ENCODE measurements around the gene OSBPL3. TPM values are rescaled to one million over a fixed set of nuclear protein-coding genes. Genes with fewer than 3 reads are reported as not detected.

Gene OSBPL3
- total and polyA plus RNA-seq, 2 donors (not counting 1 experiment from before 2014, with no cell fraction given) = 22.7 to 70.2 TPM

DNA sequence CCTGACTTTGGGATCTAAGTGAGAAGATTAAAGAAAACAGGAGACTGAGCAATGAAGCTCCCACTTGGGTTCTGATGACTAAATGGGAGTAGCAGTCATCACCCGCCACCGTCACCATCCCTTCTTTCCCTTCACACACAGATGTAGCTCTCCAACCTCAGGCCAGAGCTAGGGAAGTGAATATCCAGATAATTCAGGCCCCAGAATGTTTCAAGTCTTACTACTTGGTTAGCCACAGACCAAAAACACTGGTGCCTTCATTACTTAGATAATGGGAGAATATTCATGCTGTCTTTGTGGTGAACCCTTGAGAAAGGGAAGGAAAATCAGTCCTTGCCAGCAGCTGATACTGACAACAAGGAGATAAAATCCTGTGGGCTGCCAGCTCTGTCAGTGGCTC is 100.7 kb downstream of the OSBPL3 start:
- peak in 1 of 2 donors; percentile 86 for DNase-seq (ENCODE audit: low read depth in 2 of 2)
- peaks cover 3% of the 10 kb centered on the region for H3K4me1 ChIP-seq (ENCODE audit: control insufficient read depth, extremely low read depth, insufficient read depth, low read length)
- no peak overlapping the region for H3K9ac ChIP-seq (ENCODE audit: insufficient read depth, low read length)
- no peak overlapping the region for H2AFZ ChIP-seq (ENCODE audit: low read length)
- H3K4me2 ChIP-seq (ENCODE audit: extremely low read depth, insufficient read depth, low read length) = no peak overlapping the region
- H3K27ac ChIP-seq (ENCODE audit: insufficient read depth, low read length) = no peak overlapping the region
- H3K9me3 ChIP-seq (ENCODE audit: control insufficient read depth, insufficient read depth, low read depth, low read length) = no peaks in the 10 kb centered on the region
- no peak overlapping the region for H3K4me3 ChIP-seq (replicated peaks in 1 of 4; ENCODE audit: control extremely low read depth in 1 of 4, insufficient read depth in 1 of 4, low read depth in 3 of 4, low read length in 4 of 4)
- no peaks in the 10 kb centered on the region for H3K27me3 ChIP-seq (ENCODE audit: control insufficient read depth, insufficient read depth, low read length)
- H4K20me1 ChIP-seq (ENCODE audit: control insufficient read depth, extremely low read depth, insufficient read depth, low read length) = no peaks in the 10 kb centered on the region
- no peaks in the 10 kb centered on the region for H3K79me2 ChIP-seq (ENCODE audit: control insufficient read depth, insufficient read depth, low read length)
- H3K36me3 ChIP-seq (ENCODE audit: control insufficient read depth, insufficient read depth, low read length) = no peaks in the 10 kb centered on the region
- TF ChIP-seq CTCF (conservative IDR thresholded peaks at IDR 0.05 in 1 of 2, IDR thresholded peaks at IDR 0.05 in 1 of 2; ENCODE audit: low read depth in 1 of 2, low read length in 2 of 2) = no peak
- no peak for TF ChIP-seq EZH2 (IDR thresholded peaks at IDR 0.05; ENCODE audit: low read length, missing control alignments)

DNA sequence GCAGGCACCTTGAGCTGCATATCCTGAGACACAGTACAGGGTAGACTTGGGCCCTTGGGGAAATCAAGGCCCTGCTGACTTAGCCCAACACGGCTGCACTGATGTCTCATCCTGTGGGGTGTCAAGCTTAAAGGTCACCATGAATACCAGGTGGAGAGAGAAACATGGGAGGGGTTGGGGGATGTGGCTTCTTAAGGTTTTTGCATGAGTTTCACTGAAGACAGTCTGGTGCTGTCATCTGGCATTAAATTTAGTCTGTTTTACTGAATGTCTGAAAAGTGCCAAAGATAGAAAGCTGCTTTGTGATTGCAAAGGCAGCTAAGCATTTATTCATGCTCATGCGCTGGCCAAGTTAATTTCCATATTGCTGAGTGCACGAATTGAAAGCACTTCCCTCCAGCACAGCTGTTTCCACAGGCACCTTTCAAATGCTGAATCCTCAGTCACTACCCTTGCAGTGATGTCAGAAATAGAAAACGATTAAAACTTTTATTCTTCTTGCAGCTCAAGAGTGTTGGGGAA is 102.1 kb downstream of the OSBPL3 start:
- Histone ChIP-seq H3K27ac (ENCODE audit: insufficient read depth, low read length) (no peak overlapping the region), H4K20me1 (ENCODE audit: control insufficient read depth, extremely low read depth, insufficient read depth, low read length) (no peaks in the 10 kb centered on the region), H3K4me3 (replicated peaks in 1 of 4; ENCODE audit: control extremely low read depth in 1 of 4, insufficient read depth in 1 of 4, low read depth in 3 of 4, low read length in 4 of 4) (no peak overlapping the region), H3K36me3 (ENCODE audit: control insufficient read depth, insufficient read depth, low read length) (no peaks in the 10 kb centered on the region), H3K27me3 (ENCODE audit: control insufficient read depth, insufficient read depth, low read length) (no peaks in the 10 kb centered on the region), H3K79me2 (ENCODE audit: control insufficient read depth, insufficient read depth, low read length) (no peaks in the 10 kb centered on the region), H2AFZ (ENCODE audit: low read length) (no peak overlapping the region), H3K9ac (ENCODE audit: insufficient read depth, low read length) (no peak overlapping the region), H3K9me3 (ENCODE audit: control insufficient read depth, insufficient read depth, low read depth, low read length) (no peaks in the 10 kb centered on the region), H3K4me1 (ENCODE audit: control insufficient read depth, extremely low read depth, insufficient read depth, low read length) (no peaks in the 10 kb centered on the region), H3K4me2 (ENCODE audit: extremely low read depth, insufficient read depth, low read length) (no peak overlapping the region)
- no peak for TF ChIP-seq EZH2 (IDR thresholded peaks at IDR 0.05; ENCODE audit: low read length, missing control alignments)
- TF ChIP-seq CTCF (conservative IDR thresholded peaks at IDR 0.05 in 1 of 2, IDR thresholded peaks at IDR 0.05 in 1 of 2; ENCODE audit: low read depth in 1 of 2, low read length in 2 of 2) = no peak
- DNase-seq (ENCODE audit: low read depth in 2 of 2) = peak; percentile 62 to 79

DNA sequence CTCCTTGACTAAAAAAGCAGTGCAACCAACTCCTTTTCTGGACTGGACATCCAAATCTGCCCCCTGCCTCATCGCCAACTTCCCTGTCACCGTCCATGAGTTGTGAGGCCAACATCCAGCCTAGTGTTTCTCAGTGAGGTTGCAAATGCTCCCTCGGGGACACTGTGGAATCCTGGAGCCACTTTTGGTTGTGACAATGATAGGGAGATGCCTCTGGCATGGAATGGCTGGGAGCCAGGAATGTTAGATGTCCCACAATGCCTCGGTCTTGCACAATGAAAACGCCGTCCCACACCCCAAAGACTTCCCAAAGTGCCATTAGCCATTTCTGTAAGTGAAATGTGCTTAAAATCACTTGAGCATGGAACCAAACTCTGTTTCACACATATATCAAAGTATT is 105.2 kb downstream of the OSBPL3 start:
- H3K4me1 ChIP-seq (ENCODE audit: control insufficient read depth, extremely low read depth, insufficient read depth, low read length) = no peaks in the 10 kb centered on the region
- H3K4me2 ChIP-seq (ENCODE audit: extremely low read depth, insufficient read depth, low read length) = no peak overlapping the region
- H2AFZ ChIP-seq (ENCODE audit: low read length) = no peak overlapping the region
- H3K9ac ChIP-seq (ENCODE audit: insufficient read depth, low read length) = no peak overlapping the region
- H3K27me3 ChIP-seq (ENCODE audit: control insufficient read depth, insufficient read depth, low read length) = no peaks in the 10 kb centered on the region
- H3K4me3 ChIP-seq (replicated peaks in 1 of 4; ENCODE audit: control extremely low read depth in 1 of 4, insufficient read depth in 1 of 4, low read depth in 3 of 4, low read length in 4 of 4) = no peak overlapping the region
- H3K79me2 ChIP-seq (ENCODE audit: control insufficient read depth, insufficient read depth, low read length) = no peaks in the 10 kb centered on the region
- TF ChIP-seq EZH2 (IDR thresholded peaks at IDR 0.05; ENCODE audit: low read length, missing control alignments) (no peak), CTCF (conservative IDR thresholded peaks at IDR 0.05 in 1 of 2, IDR thresholded peaks at IDR 0.05 in 1 of 2; ENCODE audit: low read depth in 1 of 2, low read length in 2 of 2) (no peak)
- no peak for DNase-seq (ENCODE audit: low read depth in 2 of 2)
- H3K27ac ChIP-seq (ENCODE audit: insufficient read depth, low read length) = no peak overlapping the region
- no peaks in the 10 kb centered on the region for H3K9me3 ChIP-seq (ENCODE audit: control insufficient read depth, insufficient read depth, low read depth, low read length)
- peaks cover 5% of the 10 kb centered on the region for H3K36me3 ChIP-seq (ENCODE audit: control insufficient read depth, insufficient read depth, low read length)
- H4K20me1 ChIP-seq (ENCODE audit: control insufficient read depth, extremely low read depth, insufficient read depth, low read length) = no peaks in the 10 kb centered on the region

Data from fibroblast of lung (primary cell).